ENCODE results near the gene SBF1.

- TF ChIP-seq POLR2A (IDR thresholded peaks at IDR 0.05) = no peak
- TF ChIP-seq, protein P1, sequence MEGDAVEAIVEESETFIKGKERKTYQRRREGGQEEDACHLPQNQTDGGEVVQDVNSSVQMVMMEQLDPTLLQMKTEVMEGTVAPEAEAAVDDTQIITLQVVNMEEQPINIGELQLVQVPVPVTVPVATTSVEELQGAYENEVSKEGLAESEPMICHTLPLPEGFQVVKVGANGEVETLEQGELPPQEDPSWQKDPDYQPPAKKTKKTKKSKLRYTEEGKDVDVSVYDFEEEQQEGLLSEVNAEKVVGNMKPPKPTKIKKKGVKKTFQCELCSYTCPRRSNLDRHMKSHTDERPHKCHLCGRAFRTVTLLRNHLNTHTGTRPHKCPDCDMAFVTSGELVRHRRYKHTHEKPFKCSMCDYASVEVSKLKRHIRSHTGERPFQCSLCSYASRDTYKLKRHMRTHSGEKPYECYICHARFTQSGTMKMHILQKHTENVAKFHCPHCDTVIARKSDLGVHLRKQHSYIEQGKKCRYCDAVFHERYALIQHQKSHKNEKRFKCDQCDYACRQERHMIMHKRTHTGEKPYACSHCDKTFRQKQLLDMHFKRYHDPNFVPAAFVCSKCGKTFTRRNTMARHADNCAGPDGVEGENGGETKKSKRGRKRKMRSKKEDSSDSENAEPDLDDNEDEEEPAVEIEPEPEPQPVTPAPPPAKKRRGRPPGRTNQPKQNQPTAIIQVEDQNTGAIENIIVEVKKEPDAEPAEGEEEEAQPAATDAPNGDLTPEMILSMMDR (IDR thresholded peaks at IDR 0.05) = no peak
Measured at GRCh38 chr22:50459496-50460140, 15.2 kb downstream of the SBF1 start.
